ENCODE measurements around the gene USP54. TPM values are rescaled to one million over a fixed set of nuclear protein-coding genes. Genes with fewer than 3 reads are reported as not detected.

USP54 gene
- total and polyA plus RNA-seq, 2 of the 13 experiments (the other 11 are each of a cell fraction or from before 2014, with no cell fraction given), result 18.1 to 25.0 TPM

DNA sequence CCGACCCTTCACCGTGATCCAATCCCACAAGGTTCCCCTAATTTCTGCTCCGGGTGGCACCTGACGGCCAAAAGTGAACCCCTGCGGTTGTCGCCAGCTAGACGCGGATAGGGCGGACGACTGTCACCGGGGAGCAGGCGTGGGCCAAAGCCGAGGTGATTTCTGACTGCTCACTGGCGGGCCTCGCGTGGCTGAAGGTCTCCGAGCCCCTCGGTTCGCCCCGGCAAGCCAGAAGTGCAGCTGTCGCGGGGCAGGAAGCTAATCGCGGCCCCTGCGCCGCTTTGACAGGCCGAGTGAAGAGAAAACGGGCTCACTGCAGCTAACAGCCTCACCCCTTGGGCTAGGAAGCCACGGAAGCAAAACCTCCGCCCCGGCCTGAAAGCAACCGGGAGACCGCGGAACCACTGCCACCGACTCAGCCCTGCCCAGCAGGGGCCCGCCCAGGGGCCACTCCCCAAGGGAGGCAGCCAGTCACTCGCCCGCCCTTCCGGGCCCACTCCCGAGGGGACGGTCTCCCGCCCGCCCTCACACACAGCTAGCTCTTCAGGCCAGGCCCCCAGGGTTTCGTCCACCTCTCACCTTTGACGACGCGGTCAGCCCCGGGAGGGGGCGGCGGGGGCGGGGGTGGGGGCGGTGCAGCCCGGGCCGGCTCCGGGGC, 95.8 kb downstream of the USP54 start:
- H2AFZ ChIP-seq (ENCODE audit: low read length), result no peak overlapping the region
- in situ Hi-C loops (cut with HindIII; ENCODE audit: extremely low pct_ligation_motif_present, low pct_unique_long_range_greater_than_20kb), result loop anchor here (10.0 kb wide), 1 partner anchor 241 kb away; the partner anchor contains the start of gene MRPS16
- peak overlapping the region; percentile 97 for H3K27ac ChIP-seq (ENCODE audit: extremely low read length, insufficient read depth, low read length)
- no peak for TF ChIP-seq ZNF354B (CRISPR knock-in tag; IDR thresholded peaks at IDR 0.05)
- TF ChIP-seq, protein P1, sequence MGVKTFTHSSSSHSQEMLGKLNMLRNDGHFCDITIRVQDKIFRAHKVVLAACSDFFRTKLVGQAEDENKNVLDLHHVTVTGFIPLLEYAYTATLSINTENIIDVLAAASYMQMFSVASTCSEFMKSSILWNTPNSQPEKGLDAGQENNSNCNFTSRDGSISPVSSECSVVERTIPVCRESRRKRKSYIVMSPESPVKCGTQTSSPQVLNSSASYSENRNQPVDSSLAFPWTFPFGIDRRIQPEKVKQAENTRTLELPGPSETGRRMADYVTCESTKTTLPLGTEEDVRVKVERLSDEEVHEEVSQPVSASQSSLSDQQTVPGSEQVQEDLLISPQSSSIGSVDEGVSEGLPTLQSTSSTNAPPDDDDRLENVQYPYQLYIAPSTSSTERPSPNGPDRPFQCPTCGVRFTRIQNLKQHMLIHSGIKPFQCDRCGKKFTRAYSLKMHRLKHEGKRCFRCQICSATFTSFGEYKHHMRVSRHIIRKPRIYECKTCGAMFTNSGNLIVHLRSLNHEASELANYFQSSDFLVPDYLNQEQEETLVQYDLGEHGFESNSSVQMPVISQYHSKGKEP (CRISPR knock-in tag; IDR thresholded peaks at IDR 0.05), result no peak
- peak; percentile 46; the same call in 1 of the 2 replicates for TF ChIP-seq MED13 (CRISPR knock-in tag; IDR thresholded peaks at IDR 0.05)
- no peak for TF ChIP-seq PAWR (CRISPR knock-in tag; IDR thresholded peaks at IDR 0.05; ENCODE audit: borderline replicate concordance)
- TF ChIP-seq MEF2D (CRISPR knock-in tag; IDR thresholded peaks at IDR 0.05), result peak; percentile 76; the same call in 1 of the 2 replicates
- no peak for TF ChIP-seq ZNF446 (CRISPR knock-in tag; IDR thresholded peaks at IDR 0.05)
- TF ChIP-seq, protein P2, sequence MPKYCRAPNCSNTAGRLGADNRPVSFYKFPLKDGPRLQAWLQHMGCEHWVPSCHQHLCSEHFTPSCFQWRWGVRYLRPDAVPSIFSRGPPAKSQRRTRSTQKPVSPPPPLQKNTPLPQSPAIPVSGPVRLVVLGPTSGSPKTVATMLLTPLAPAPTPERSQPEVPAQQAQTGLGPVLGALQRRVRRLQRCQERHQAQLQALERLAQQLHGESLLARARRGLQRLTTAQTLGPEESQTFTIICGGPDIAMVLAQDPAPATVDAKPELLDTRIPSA (CRISPR knock-in tag; IDR thresholded peaks at IDR 0.05; ENCODE audit: borderline replicate concordance), result no peak
- peak; percentile 51; the same call in 1 of the 2 replicates for TF ChIP-seq CAMTA2 (CRISPR knock-in tag; IDR thresholded peaks at IDR 0.05; ENCODE audit: borderline replicate concordance)
- peak; percentile 63 for TF ChIP-seq ELF1 (CRISPR knock-in tag; IDR thresholded peaks at IDR 0.05)
- peak; percentile 46; the same call in 1 of the 2 replicates for TF ChIP-seq AHR (CRISPR knock-in tag; IDR thresholded peaks at IDR 0.05)
- no peak for TF ChIP-seq ZNF660 (CRISPR knock-in tag; IDR thresholded peaks at IDR 0.05; ENCODE audit: borderline replicate concordance, low read depth)
- no peak for TF ChIP-seq JUNB (CRISPR knock-in tag; IDR thresholded peaks at IDR 0.05; ENCODE audit: borderline replicate concordance)
- 0 out of 2 replicates have a peak, but pooled peaks have one; percentile 36 for TF ChIP-seq PCBP1 (IDR thresholded peaks at IDR 0.05; ENCODE audit: borderline replicate concordance, low read depth, low read length)
- peak; percentile 76; the same call in 1 of the 2 replicates for TF ChIP-seq ZNF777 (CRISPR knock-in tag; IDR thresholded peaks at IDR 0.05)
- TF ChIP-seq ZNF746 (CRISPR knock-in tag; IDR thresholded peaks at IDR 0.05), result peak; percentile 41; the same call in 1 of the 2 replicates
- TF ChIP-seq, protein P3, sequence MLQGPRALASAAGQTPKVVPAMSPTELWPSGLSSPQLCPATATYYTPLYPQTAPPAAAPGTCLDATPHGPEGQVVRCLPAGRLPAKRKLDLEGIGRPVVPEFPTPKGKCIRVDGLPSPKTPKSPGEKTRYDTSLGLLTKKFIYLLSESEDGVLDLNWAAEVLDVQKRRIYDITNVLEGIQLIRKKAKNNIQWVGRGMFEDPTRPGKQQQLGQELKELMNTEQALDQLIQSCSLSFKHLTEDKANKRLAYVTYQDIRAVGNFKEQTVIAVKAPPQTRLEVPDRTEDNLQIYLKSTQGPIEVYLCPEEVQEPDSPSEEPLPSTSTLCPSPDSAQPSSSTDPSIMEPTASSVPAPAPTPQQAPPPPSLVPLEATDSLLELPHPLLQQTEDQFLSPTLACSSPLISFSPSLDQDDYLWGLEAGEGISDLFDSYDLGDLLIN (CRISPR knock-in tag; IDR thresholded peaks at IDR 0.05; ENCODE audit: borderline replicate concordance), result peak; percentile 90; the same call in 1 of the 2 replicates
- no peak for TF ChIP-seq TCF7L2 (IDR thresholded peaks at IDR 0.05; ENCODE audit: low read depth, low read length)
- TF ChIP-seq HIVEP1 (CRISPR knock-in tag; IDR thresholded peaks at IDR 0.05), result peak; percentile 70; the same call in 1 of the 2 replicates
- TF ChIP-seq NFKB2 (CRISPR knock-in tag; IDR thresholded peaks at IDR 0.05; ENCODE audit: borderline replicate concordance), result peak; percentile 29; the same call in 1 of the 2 replicates
- TF ChIP-seq SALL2 (CRISPR knock-in tag; IDR thresholded peaks at IDR 0.05), result peak; percentile 46; the same call in 1 of the 2 replicates
- TF ChIP-seq ZNF367 (CRISPR knock-in tag; IDR thresholded peaks at IDR 0.05; ENCODE audit: borderline replicate concordance), result no peak

More for the DNA sequence above, 95.8 kb downstream of the USP54 start:
- 0% methylated on average over 23 of the region's 55 CpGs for WGBS (ENCODE audit: low lambda C conversion rate)
- POLR2A ChIA-PET, result interaction anchor here (0.7 to 2.2 kb wide), 12 partner anchors 9 to 345 kb away, joined by 3 to 13 read pairs (median 5); partner anchors contain the start of genes ANXA7, DNAJC9, MRPS16 and SEC24C
- ATAC-seq, result peak; percentile 98
- DNase-seq (ENCODE audit: low spot score), result peak; percentile 81
- H3K9ac ChIP-seq (ENCODE audit: insufficient read depth, low read depth, low read length), result peak overlapping the region; percentile 96
- CTCF ChIA-PET (ENCODE audit: low intra/inter-chr PET ratio, low total read pairs), result interaction anchor here (1.4 kb wide), 1 partner anchor 149 kb away, joined by 3 read pairs; no protein-coding TSS in a partner anchor
- peak overlapping the region; percentile 88 for H3K4me2 ChIP-seq (ENCODE audit: low read depth, low read length)
- BruUV-seq (replicated peaks), result no TSS peak
- H3K36me3 ChIP-seq (replicated peaks in 1 of 2; ENCODE audit: control insufficient read depth in 1 of 2, insufficient read depth in 2 of 2, low read length in 2 of 2), result peaks cover 8 to 14% of the 10 kb centered on the region in 2 experiments
- no peaks in the 10 kb centered on the region for H3K9me3 ChIP-seq (ENCODE audit: low read length)
- peak overlapping the region; percentile 77 to 99 (median 94) for H3K4me3 ChIP-seq (replicated peaks in 1 of 3; ENCODE audit: insufficient read depth in 1 of 3, low read depth in 2 of 3, low read length in 3 of 3)
- peaks cover 41% of the 10 kb centered on the region for H3K79me2 ChIP-seq (ENCODE audit: insufficient read depth, low read length)
- H3K27me3 ChIP-seq (ENCODE audit: control insufficient read depth in 1 of 2, insufficient read depth in 2 of 2, low read length in 2 of 2), result no peaks in the 10 kb centered on the region; a peak in 1 of 5 replicates
- no peak for FAIRE-seq
- no peaks in the 10 kb centered on the region for H4K20me1 ChIP-seq (ENCODE audit: insufficient read depth, low read length)
- intact Hi-C loops (cut with micrococcal nuclease; ENCODE audit: unreplicated experiment), result no loop called here
- peaks cover 37% of the 10 kb centered on the region for H3K4me1 ChIP-seq (ENCODE audit: insufficient read depth, low read length)
